Activated naive CD8-positive, alpha-beta T cell treated with anti-CD3 and anti-CD28 coated beads, Interleukin-2, amount 10 ng/mL, durations not matched to agents 7 days and 5 days (primary cell): ENCODE measurements around the gene PLRG1. TPM values are rescaled to one million over a fixed set of nuclear protein-coding genes. Genes with fewer than 3 reads are reported as not detected.

Experiments used
- ATAC-seq: fragments of 150-1000 bp; cut with Tn5 transposase; one replicate; pipeline ENCODE4 v1.10.0; 2021; ENCODE audit warnings: low read depth, moderate library complexity
- POLR2A ChIA-PET: fragments of 350-600 bp; sonication (Branson Sonifier 250); formaldehyde crosslinking; loops from one replicate; lab custom pipeline; 2021; ENCODE audit warnings: antibody characterized with exemption; lab: Charles Lee
- DNase-seq: peaks from one replicate; pipeline ENCODE4 v3.0.0; 2021
- H3K27ac Mint-ChIP-seq: one replicate; pipeline ENCODE4 v1.8.0; 2022; ENCODE audit warnings: mild to moderate bottlenecking, mixed read lengths
- H3K27me3 Mint-ChIP-seq: one replicate; pipeline ENCODE4 v1.8.0; 2022; ENCODE audit warnings: mild to moderate bottlenecking, moderate library complexity, mixed read lengths
- H3K36me3 Mint-ChIP-seq: one replicate; pipeline ENCODE4 v1.8.0; 2021; ENCODE audit warnings: mild to moderate bottlenecking, mixed read lengths
- H3K4me1 Mint-ChIP-seq: one replicate; pipeline ENCODE4 v1.8.0; 2021; ENCODE audit warnings: mixed read lengths
- H3K4me3 Mint-ChIP-seq: one replicate; pipeline ENCODE4 v1.8.0; 2022; ENCODE audit warnings: mild to moderate bottlenecking, moderate library complexity, mixed read lengths
- H3K9me3 Mint-ChIP-seq: one replicate; pipeline ENCODE4 v1.8.0; 2021; ENCODE audit warnings: mixed read lengths
- total RNA-seq, 2 experiments: library from RNA; stranded (reverse); gene quantifications; one replicate each; pipeline ENCODE4 v1.2.3, GENCODE V29; 2021

Gene PLRG1
- total RNA-seq, 2 experiments from 2014 or later: 74.4 to 80.8 TPM

- POLR2A ChIA-PET: no interaction called here
- peak; percentile 53 for DNase-seq
These were observed 58.6 kb downstream of the PLRG1 start, which contains the start of gene DCHS2 for GRCh38 chr4:154491341-154492271. DCHS2 (minus strand) TSS chr4:154491799; CDS start chr4:154491355, 444 bp downstream.

DNA sequence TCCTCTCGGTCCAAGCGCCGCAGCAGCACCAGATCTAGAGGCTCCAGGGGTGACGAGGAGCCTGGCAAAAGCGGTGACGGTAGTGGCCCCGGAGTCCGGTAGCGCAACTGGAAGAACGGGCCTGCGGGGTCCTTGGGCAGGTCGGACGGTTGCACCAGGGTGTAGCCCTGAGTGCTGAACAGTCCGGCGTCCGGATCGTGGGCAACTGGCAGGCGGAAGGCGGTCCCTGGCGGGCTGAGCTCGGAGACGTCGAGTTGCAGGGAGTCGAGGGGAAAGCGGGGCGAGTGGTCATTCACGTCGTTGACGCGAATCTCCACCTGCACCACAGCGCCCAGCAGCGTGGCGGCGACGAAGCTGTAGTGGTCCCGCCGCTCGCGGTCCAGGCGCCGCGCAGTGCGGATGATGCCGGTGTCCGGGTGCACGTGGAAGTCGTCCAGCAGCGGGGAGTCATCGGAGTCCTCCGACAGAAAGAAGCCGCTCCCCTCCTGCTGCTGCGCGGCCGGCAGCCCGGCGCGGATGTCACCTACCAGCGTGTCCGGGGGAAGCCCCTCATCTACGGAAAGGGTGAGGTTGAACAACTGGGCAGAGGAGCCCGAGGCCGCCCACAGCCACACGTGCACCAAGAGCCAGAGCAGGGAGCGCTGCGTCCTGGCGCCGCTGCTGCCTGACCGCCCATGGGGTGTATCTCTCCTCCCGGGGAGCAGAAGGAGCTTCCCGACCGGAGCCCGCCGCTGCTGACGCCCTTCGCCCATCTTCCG, 59.4 kb downstream of the PLRG1 start:
- H3K4me1 Mint-ChIP-seq: peaks cover 12% of the 10 kb centered on the region
- ATAC-seq (peak; percentile 60), DNase-seq (peak; percentile 52)
- H3K4me3 Mint-ChIP-seq: peak overlapping the region; percentile 62
- H3K27me3 Mint-ChIP-seq: peaks cover 72% of the 10 kb centered on the region
- H3K36me3 Mint-ChIP-seq: no peaks in the 10 kb centered on the region
- no peak overlapping the region for H3K27ac Mint-ChIP-seq
- POLR2A ChIA-PET: no interaction called here
- no peaks in the 10 kb centered on the region for H3K9me3 Mint-ChIP-seq

More at GRCh38 chr4:154491341-154492271, 58.6 kb downstream of the PLRG1 start, which contains the start of gene DCHS2:
- no peaks in the 10 kb centered on the region for H3K9me3 Mint-ChIP-seq
- H3K4me3 Mint-ChIP-seq: peak within 1 kb of the TSS; percentile 62
- ATAC-seq: peak; percentile 69
- H3K36me3 Mint-ChIP-seq: no peaks in the 10 kb centered on the region
- H3K4me1 Mint-ChIP-seq: peaks cover 12% of the 10 kb centered on the region
- H3K27ac Mint-ChIP-seq: no peak within 1 kb of the TSS
- H3K27me3 Mint-ChIP-seq: peaks cover 77% of the 10 kb centered on the region

- Mint-ChIP-seq H3K27ac (no peak overlapping the region), H3K4me1 (peaks cover 12% of the 10 kb centered on the region), H3K9me3 (no peaks in the 10 kb centered on the region), H3K27me3 (peaks cover 70% of the 10 kb centered on the region), H3K36me3 (no peaks in the 10 kb centered on the region), H3K4me3 (peak overlapping the region; percentile 62)
- POLR2A ChIA-PET: no interaction called here
- ATAC-seq (no peak), DNase-seq (peak; percentile 28)
These were observed 60.0 kb downstream of the PLRG1 start for GRCh38 chr4:154490234-154490582.

DNA sequence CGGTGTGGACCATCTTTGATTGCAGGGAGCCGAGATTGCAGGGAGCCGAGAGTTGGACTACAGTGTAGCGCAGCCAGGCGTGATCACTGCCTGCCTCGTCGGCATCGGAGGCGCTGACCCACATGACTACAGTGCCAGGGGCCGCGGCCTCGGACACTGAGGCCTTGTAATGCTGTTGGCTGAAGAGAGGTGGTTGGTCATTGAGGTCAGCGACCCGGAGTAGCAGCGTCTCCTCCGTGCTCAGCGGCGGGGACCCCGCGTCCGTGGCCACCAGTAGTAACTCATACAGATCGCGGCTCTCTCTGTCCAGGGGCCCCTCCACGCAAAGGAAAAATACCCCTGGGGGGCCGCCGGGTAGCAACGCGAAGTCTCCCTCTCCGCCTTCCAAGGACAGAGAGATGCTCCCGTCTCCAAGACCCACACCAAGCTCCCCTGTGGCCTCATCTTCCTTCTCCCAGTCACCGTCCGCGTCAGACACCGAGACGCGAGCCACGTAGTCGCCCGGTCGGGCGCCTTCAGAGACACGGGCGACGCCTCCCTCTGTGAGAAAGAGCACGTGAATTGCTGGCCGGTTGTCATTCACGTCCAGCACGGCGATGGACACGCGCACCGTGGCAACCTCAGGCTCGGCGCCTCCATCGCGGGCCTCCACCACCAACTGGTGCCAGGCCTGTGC, 60.5 kb downstream of the PLRG1 start:
- Mint-ChIP-seq H3K4me1 (peaks cover 12% of the 10 kb centered on the region), H3K9me3 (no peaks in the 10 kb centered on the region), H3K36me3 (no peaks in the 10 kb centered on the region), H3K27ac (no peak overlapping the region), H3K27me3 (peaks cover 70% of the 10 kb centered on the region), H3K4me3 (no peak overlapping the region)
- POLR2A ChIA-PET: no interaction called here
- DNase-seq (peak; percentile 23), ATAC-seq (no peak)

GRCh38 chr4:154487145-154487544, 63.1 kb downstream of the PLRG1 start:
- ATAC-seq: no peak
- peaks cover 9% of the 10 kb centered on the region for H3K4me1 Mint-ChIP-seq
- peaks cover 48% of the 10 kb centered on the region for H3K27me3 Mint-ChIP-seq
- H3K36me3 Mint-ChIP-seq: no peaks in the 10 kb centered on the region
- no peak overlapping the region for H3K27ac Mint-ChIP-seq
- H3K9me3 Mint-ChIP-seq: no peaks in the 10 kb centered on the region
- POLR2A ChIA-PET: no interaction called here
- DNase-seq: no peak
- no peak overlapping the region for H3K4me3 Mint-ChIP-seq

- Mint-ChIP-seq H3K4me3 (no peak overlapping the region), H3K27me3 (peaks cover 30% of the 10 kb centered on the region), H3K9me3 (no peaks in the 10 kb centered on the region), H3K27ac (no peak overlapping the region), H3K4me1 (no peaks in the 10 kb centered on the region), H3K36me3 (no peaks in the 10 kb centered on the region)
- POLR2A ChIA-PET: no interaction called here
- ATAC-seq: no peak
- no peak for DNase-seq
These were observed 65.0 kb downstream of the PLRG1 start for GRCh38 chr4:154485127-154485773.

Other genes starting within 250 kb of the PLRG1 start
- gene DCHS2, start 58.6 kb downstream of the PLRG1 start, total RNA-seq: under 1 TPM; 0.17 to 0.19 TPM
- not detected for gene FGB, start 12.6 kb upstream of the PLRG1 start, total RNA-seq
- gene FGA, start 40.3 kb upstream of the PLRG1 start, total RNA-seq: not detected
- gene FGG, start 62.3 kb upstream of the PLRG1 start, total RNA-seq: not detected
- not detected for gene LRAT, start 193.6 kb upstream of the PLRG1 start, total RNA-seq
- gene RBM46, start 230.9 kb upstream of the PLRG1 start, total RNA-seq: not detected